GM11168 (cell line): ENCODE results near the gene MGLL.

Experiments
- in situ Hi-C: fragments of 300-500 bp; cut with MboI; formaldehyde crosslinking; loops from one replicate; pipeline ENCODE4 v1.12.0; 2022; ENCODE audit warnings: low sequenced_read_pairs; ENCODE audit not compliant: unreplicated experiment

Gene MGLL

GRCh38 chr3:127791221-127791913, 30.9 kb downstream of the MGLL start:
- in situ Hi-C loops = no loop called here

- in situ Hi-C loops = no loop called here
These were observed 31.5 kb downstream of the MGLL start for GRCh38 chr3:127790882-127791183.

- in situ Hi-C loops = no loop called here
These were observed 32.1 kb downstream of the MGLL start for GRCh38 chr3:127789990-127790881.

- in situ Hi-C loops = no loop called here
These were observed 33.3 kb downstream of the MGLL start for GRCh38 chr3:127789051-127789450.

GRCh38 chr3:127788451-127788909, 33.8 kb downstream of the MGLL start:
- in situ Hi-C loops = no loop called here

GRCh38 chr3:127787571-127788365, 34.5 kb downstream of the MGLL start:
- in situ Hi-C loops = no loop called here

- in situ Hi-C loops = no loop called here
These were observed 35.2 kb downstream of the MGLL start for GRCh38 chr3:127787071-127787490.

- in situ Hi-C loops = no loop called here
These were observed 35.8 kb downstream of the MGLL start for GRCh38 chr3:127786353-127787070.

- in situ Hi-C loops = no loop called here
These were observed 36.5 kb downstream of the MGLL start for GRCh38 chr3:127785711-127786265.

- in situ Hi-C loops = no loop called here
These were observed 37.2 kb downstream of the MGLL start for GRCh38 chr3:127784865-127785710.

GRCh38 chr3:127784283-127784682, 38.0 kb downstream of the MGLL start:
- in situ Hi-C loops = no loop called here

GRCh38 chr3:127783642-127784160, 38.6 kb downstream of the MGLL start:
- in situ Hi-C loops = no loop called here

GRCh38 chr3:127783166-127783565, 39.1 kb downstream of the MGLL start:
- in situ Hi-C loops = no loop called here

- in situ Hi-C loops = no loop called here
These were observed 40.8 kb downstream of the MGLL start for GRCh38 chr3:127781411-127782001.

GRCh38 chr3:127780536-127781400, 41.5 kb downstream of the MGLL start:
- in situ Hi-C loops = no loop called here

GRCh38 chr3:127779747-127780146, 42.6 kb downstream of the MGLL start:
- in situ Hi-C loops = no loop called here

- in situ Hi-C loops = no loop called here
These were observed 44.2 kb downstream of the MGLL start for GRCh38 chr3:127777921-127778656.
